Epithelial cell of proximal tubule (primary cell): ENCODE data around the gene TUBB2B. TPM values are rescaled to one million over a fixed set of nuclear protein-coding genes. Genes with fewer than 3 reads are reported as not detected.
"Not testable (repeated sequence)": the region's sequence is repeated elsewhere in the genome, so short reads cannot be mapped to it uniquely, and the experiment has no call there.

Source experiments
- DNase-seq: peaks from one replicate; pipeline ENCODE4 v3.0.0-alpha.2; 2011; ENCODE audit warnings: low read depth
- H3K4me3 ChIP-seq: 2 replicates; pipeline ENCODE4 v1.5.1; 2011; ENCODE audit warnings: low read depth, mild to moderate bottlenecking, low read length
- total RNA-seq: library from RNA; depleted of rRNA; stranded (reverse); fragments of >200 nt; gene quantifications from 2 replicates; pipeline ENCODE4 v1.2.3, GENCODE V29; 2015
- TF ChIP-seq, protein P1 (sequence below): conservative IDR thresholded peaks from 2 replicates; pipeline ENCODE4 v1.5.1; 2012; ENCODE audit warnings: low read depth, mild to moderate bottlenecking, low read length

Gene TUBB2B
- total RNA-seq, 1 donor from 2014 or later = 213 TPM

- TF ChIP-seq, protein P1, sequence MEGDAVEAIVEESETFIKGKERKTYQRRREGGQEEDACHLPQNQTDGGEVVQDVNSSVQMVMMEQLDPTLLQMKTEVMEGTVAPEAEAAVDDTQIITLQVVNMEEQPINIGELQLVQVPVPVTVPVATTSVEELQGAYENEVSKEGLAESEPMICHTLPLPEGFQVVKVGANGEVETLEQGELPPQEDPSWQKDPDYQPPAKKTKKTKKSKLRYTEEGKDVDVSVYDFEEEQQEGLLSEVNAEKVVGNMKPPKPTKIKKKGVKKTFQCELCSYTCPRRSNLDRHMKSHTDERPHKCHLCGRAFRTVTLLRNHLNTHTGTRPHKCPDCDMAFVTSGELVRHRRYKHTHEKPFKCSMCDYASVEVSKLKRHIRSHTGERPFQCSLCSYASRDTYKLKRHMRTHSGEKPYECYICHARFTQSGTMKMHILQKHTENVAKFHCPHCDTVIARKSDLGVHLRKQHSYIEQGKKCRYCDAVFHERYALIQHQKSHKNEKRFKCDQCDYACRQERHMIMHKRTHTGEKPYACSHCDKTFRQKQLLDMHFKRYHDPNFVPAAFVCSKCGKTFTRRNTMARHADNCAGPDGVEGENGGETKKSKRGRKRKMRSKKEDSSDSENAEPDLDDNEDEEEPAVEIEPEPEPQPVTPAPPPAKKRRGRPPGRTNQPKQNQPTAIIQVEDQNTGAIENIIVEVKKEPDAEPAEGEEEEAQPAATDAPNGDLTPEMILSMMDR = no peak
- DNase-seq = no peak
- no peak overlapping the region for H3K4me3 ChIP-seq
Measured at GRCh38 chr6:3186974-3187382, 40.5 kb downstream of the TUBB2B start.

DNA sequence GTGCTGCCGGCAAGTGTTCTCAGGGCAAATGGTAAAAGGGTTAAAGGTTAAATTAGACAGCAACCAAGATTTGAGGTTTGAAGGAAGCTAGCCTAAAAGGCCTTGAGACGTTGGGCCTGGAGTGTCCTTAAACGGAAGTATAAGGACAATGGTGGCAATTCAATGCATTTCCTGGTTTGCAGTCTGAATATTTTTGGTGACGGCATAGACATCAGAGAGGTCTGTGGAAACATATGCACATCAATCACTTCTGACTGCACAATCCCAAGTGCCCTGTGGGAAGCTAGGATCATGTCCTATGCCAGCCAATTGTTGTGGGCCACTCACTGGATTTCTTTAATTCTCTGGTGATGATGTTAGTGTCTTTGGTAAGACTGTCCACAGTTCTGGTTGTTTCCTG is 44.4 kb downstream of the TUBB2B start:
- TF ChIP-seq, protein P1 = no peak
- DNase-seq = no peak
- H3K4me3 ChIP-seq = no peak overlapping the region

DNA sequence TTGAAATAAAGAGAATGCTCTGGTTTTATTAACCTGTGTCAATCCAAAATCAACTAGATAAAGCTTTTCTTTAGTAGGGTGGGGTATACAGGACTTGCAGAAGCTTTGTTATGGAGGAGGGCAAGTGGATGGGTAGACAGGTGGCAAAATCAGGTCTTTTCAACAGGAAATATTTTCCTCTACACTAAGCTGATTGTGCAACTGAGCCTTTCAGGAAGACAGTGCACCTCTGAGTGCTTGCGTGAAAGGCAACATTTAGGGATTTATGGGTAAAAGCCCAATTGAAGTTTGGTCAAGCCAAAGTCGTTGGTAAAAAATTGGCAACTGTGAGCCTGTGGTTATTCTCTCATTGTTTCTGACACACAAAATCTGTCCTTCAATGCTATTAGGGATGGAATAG is 46.3 kb downstream of the TUBB2B start:
- TF ChIP-seq, protein P1 = no peak
- DNase-seq = no peak
- H3K4me3 ChIP-seq = no peak overlapping the region

GRCh38 chr6:3179945-3180344 is 47.5 kb downstream of the TUBB2B start:
- peak overlapping the region; percentile 38 for H3K4me3 ChIP-seq
- DNase-seq = not testable (repeated sequence)

- not testable (repeated sequence) for H3K4me3 ChIP-seq, DNase-seq
Measured at GRCh38 chr6:3178666-3179065, 48.8 kb downstream of the TUBB2B start.

- H3K4me3 ChIP-seq = no peak overlapping the region
- DNase-seq = no peak
- TF ChIP-seq, protein P1 = no peak
Measured at GRCh38 chr6:3176562-3177355, 50.7 kb downstream of the TUBB2B start.

GRCh38 chr6:3175715-3176402 is 51.6 kb downstream of the TUBB2B start:
- H3K4me3 ChIP-seq = no peak overlapping the region
- TF ChIP-seq, protein P1 = no peak
- no peak for DNase-seq

Other genes with a start within 250 kb of the TUBB2B start
- 12.7 and 20.7 TPM in 2 replicates for gene NQO2, start 227.8 kb downstream of the TUBB2B start, total RNA-seq
- gene RIPK1, start 159.2 kb downstream of the TUBB2B start, total RNA-seq = 12.9 and 15.4 TPM in 2 replicates
- 15.1 and 30.7 TPM in 2 replicates for gene BPHL, start 108.9 kb downstream of the TUBB2B start, total RNA-seq
- gene TUBB2A, start 70.1 kb downstream of the TUBB2B start, total RNA-seq = 158 and 190 TPM in 2 replicates
- gene PSMG4, start 31.3 kb upstream of the TUBB2B start, total RNA-seq = 24.6 and 28.6 TPM in 2 replicates
- gene SLC22A23, start 229.4 kb upstream of the TUBB2B start, total RNA-seq = 0.52 and 0.87 TPM in 2 replicates